ENCODE data around the gene PTCHD4.

The PTCHD4 gene

GRCh38 chr6:48067148-48067712 is 43.8 kb downstream of the PTCHD4 start:
- DNase-seq (ENCODE audit: extremely low spot score, insufficient read length, low read depth) (no peak), FAIRE-seq (no peak)

GRCh38 chr6:48061265-48061990 is 49.6 kb downstream of the PTCHD4 start:
- DNase-seq (ENCODE audit: extremely low spot score, insufficient read length, low read depth) (no peak), FAIRE-seq (no peak)
